GM23338 (cell line): ENCODE results near the gene COMMD10.

Experiments
- CREB1 ChIP-seq: fragments of 250-450 bp; sonication (Bioruptor Pico); IDR thresholded peaks from 2 replicates; pipeline ENCODE4 v1.5.0; 2020; ENCODE audit warnings: low read depth, mild to moderate bottlenecking, moderate library complexity
- EZH2 ChIP-seq: fragments of 200-600 bp; sonication (generic); IDR thresholded peaks from one replicate; pipeline ENCODE4 v1.8.0; 2017; ENCODE audit warnings: antibody characterized with exemption, mild to moderate bottlenecking, low read depth; ENCODE audit not compliant: unreplicated experiment
- REST ChIP-seq: IDR thresholded peaks from one replicate; pipeline ENCODE4 v1.6.1; 2018; ENCODE audit warnings: antibody characterized with exemption; ENCODE audit not compliant: unreplicated experiment
- TF ChIP-seq, protein P1 (sequence below), 2 experiments: fragments of 200-600 bp in 1 of 2; sonication (generic) in 1 of 2; conservative IDR thresholded peaks; 2 replicates each; pipeline versions ENCODE4 v1.5.1 to v1.6.1; 2016 to 2017; ENCODE audit warnings: antibody characterized with exemption in 2 of 2, low read depth in 2 of 2, mild to moderate bottlenecking in 2 of 2, moderate library complexity in 1 of 2
- TF ChIP-seq, protein P2 (sequence below): fragments of 250-450 bp; sonication (Bioruptor Pico); IDR thresholded peaks from 2 replicates; pipeline ENCODE4 v1.5.0; 2020; ENCODE audit warnings: mild to moderate bottlenecking, moderate library complexity

- TF ChIP-seq, protein P1, sequence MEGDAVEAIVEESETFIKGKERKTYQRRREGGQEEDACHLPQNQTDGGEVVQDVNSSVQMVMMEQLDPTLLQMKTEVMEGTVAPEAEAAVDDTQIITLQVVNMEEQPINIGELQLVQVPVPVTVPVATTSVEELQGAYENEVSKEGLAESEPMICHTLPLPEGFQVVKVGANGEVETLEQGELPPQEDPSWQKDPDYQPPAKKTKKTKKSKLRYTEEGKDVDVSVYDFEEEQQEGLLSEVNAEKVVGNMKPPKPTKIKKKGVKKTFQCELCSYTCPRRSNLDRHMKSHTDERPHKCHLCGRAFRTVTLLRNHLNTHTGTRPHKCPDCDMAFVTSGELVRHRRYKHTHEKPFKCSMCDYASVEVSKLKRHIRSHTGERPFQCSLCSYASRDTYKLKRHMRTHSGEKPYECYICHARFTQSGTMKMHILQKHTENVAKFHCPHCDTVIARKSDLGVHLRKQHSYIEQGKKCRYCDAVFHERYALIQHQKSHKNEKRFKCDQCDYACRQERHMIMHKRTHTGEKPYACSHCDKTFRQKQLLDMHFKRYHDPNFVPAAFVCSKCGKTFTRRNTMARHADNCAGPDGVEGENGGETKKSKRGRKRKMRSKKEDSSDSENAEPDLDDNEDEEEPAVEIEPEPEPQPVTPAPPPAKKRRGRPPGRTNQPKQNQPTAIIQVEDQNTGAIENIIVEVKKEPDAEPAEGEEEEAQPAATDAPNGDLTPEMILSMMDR (conservative IDR thresholded peaks at IDR 0.05; ENCODE audit: low read depth in 2 of 2): no peak
- TF ChIP-seq CREB1 (no peak), EZH2 (no peak), REST (no peak)
- TF ChIP-seq, protein P2, sequence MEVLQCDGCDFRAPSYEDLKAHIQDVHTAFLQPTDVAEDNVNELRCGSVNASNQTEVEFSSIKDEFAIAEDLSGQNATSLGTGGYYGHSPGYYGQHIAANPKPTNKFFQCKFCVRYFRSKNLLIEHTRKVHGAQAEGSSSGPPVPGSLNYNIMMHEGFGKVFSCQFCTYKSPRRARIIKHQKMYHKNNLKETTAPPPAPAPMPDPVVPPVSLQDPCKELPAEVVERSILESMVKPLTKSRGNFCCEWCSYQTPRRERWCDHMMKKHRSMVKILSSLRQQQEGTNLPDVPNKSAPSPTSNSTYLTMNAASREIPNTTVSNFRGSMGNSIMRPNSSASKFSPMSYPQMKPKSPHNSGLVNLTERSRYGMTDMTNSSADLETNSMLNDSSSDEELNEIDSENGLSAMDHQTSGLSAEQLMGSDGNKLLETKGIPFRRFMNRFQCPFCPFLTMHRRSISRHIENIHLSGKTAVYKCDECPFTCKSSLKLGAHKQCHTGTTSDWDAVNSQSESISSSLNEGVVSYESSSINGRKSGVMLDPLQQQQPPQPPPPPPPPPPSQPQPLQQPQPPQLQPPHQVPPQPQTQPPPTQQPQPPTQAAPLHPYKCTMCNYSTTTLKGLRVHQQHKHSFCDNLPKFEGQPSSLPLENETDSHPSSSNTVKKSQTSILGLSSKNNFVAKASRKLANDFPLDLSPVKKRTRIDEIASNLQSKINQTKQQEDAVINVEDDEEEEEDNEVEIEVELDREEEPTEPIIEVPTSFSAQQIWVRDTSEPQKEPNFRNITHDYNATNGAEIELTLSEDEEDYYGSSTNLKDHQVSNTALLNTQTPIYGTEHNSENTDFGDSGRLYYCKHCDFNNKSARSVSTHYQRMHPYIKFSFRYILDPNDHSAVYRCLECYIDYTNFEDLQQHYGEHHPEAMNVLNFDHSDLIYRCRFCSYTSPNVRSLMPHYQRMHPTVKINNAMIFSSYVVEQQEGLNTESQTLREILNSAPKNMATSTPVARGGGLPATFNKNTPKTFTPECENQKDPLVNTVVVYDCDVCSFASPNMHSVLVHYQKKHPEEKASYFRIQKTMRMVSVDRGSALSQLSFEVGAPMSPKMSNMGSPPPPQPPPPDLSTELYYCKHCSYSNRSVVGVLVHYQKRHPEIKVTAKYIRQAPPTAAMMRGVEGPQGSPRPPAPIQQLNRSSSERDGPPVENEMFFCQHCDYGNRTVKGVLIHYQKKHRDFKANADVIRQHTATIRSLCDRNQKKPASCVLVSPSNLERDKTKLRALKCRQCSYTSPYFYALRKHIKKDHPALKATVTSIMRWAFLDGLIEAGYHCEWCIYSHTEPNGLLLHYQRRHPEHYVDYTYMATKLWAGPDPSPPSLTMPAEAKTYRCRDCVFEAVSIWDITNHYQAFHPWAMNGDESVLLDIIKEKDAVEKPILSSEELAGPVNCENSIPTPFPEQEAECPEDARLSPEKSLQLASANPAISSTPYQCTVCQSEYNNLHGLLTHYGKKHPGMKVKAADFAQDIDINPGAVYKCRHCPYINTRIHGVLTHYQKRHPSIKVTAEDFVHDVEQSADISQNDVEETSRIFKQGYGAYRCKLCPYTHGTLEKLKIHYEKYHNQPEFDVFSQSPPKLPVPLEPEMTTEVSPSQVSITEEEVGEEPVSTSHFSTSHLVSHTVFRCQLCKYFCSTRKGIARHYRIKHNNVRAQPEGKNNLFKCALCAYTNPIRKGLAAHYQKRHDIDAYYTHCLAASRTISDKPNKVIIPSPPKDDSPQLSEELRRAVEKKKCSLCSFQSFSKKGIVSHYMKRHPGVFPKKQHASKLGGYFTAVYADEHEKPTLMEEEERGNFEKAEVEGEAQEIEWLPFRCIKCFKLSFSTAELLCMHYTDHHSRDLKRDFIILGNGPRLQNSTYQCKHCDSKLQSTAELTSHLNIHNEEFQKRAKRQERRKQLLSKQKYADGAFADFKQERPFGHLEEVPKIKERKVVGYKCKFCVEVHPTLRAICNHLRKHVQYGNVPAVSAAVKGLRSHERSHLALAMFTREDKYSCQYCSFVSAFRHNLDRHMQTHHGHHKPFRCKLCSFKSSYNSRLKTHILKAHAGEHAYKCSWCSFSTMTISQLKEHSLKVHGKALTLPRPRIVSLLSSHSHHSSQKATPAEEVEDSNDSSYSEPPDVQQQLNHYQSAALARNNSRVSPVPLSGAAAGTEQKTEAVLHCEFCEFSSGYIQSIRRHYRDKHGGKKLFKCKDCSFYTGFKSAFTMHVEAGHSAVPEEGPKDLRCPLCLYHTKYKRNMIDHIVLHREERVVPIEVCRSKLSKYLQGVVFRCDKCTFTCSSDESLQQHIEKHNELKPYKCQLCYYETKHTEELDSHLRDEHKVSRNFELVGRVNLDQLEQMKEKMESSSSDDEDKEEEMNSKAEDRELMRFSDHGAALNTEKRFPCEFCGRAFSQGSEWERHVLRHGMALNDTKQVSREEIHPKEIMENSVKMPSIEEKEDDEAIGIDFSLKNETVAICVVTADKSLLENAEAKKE (CRISPR knock-in tag): no peak
Observed at GRCh38 chr5:116044073-116044472, 40.8 kb upstream of the COMMD10 start.
